CD4-positive, CD25-positive, alpha-beta regulatory T cell (primary cell): ENCODE measurements around the gene PODNL1. TPM values are rescaled to one million over a fixed set of nuclear protein-coding genes. Genes with fewer than 3 reads are reported as not detected.
A peak's percentile ranks its signal among the peaks of the same experiment; 100 is the strongest.

ENCODE experiments used
- ATAC-seq, 2 donors: fragments of 150-1000 bp; cut with Tn5 transposase; one replicate each; pipeline ENCODE4 v1.10.0; 2021; ENCODE audit warnings: low read depth in 2 of 2, moderate number of reproducible peaks in 2 of 2, moderate library complexity in 1 of 2
- DNase-seq, 3 donors: peaks; one replicate each; pipeline versions ENCODE4 v3.0.0 to v3.0.0-alpha.2; 2012 to 2022; ENCODE audit warnings: mixed read lengths in 1 of 3
- H3K27ac ChIP-seq: one replicate; pipeline ENCODE4 v1.7.0; 2013; ENCODE audit warnings: mild to moderate bottlenecking, low read length; ENCODE audit not compliant: insufficient read depth, poor library complexity, severe bottlenecking
- H3K27me3 ChIP-seq: one replicate; pipeline ENCODE4 v1.7.0; 2013; ENCODE audit warnings: low read length; ENCODE audit not compliant: control insufficient read depth, insufficient read depth
- H3K36me3 ChIP-seq: one replicate; pipeline ENCODE4 v1.7.0; 2013; ENCODE audit warnings: mild to moderate bottlenecking, low read length, moderate library complexity; ENCODE audit not compliant: control insufficient read depth, insufficient read depth
- H3K4me1 ChIP-seq: 2 replicates; pipeline ENCODE4 v1.7.0; 2013; ENCODE audit warnings: mild to moderate bottlenecking, low read length; ENCODE audit not compliant: insufficient read depth, control insufficient read depth, poor library complexity, severe bottlenecking
- H3K4me3 ChIP-seq: one replicate; pipeline ENCODE4 v1.7.0; 2013; ENCODE audit warnings: low read depth, mild to moderate bottlenecking, low read length, moderate library complexity
- H3K9me3 ChIP-seq, 2 experiments: 1 replicate in 1 of 2; 2 replicates in 1 of 2; pipeline ENCODE4 v1.7.0; 2013; ENCODE audit warnings: low read length in 2 of 2, mild to moderate bottlenecking in 1 of 2, moderate library complexity in 1 of 2; ENCODE audit not compliant: control insufficient read depth in 2 of 2
- H3K27ac Mint-ChIP-seq, 3 donors: one replicate each; pipeline ENCODE4 v1.8.0; 2020 to 2022; ENCODE audit warnings: mild to moderate bottlenecking in 3 of 3, mixed read lengths in 3 of 3, moderate library complexity in 2 of 3
- H3K27me3 Mint-ChIP-seq: one replicate; pipeline ENCODE4 v1.8.0; 2022; ENCODE audit warnings: mild to moderate bottlenecking, mixed read lengths
- H3K36me3 Mint-ChIP-seq: one replicate; pipeline ENCODE4 v1.8.0; 2020; ENCODE audit warnings: mixed read lengths
- H3K4me1 Mint-ChIP-seq, 4 donors: one replicate each; pipeline ENCODE4 v1.8.0; 2020 to 2022; ENCODE audit warnings: mixed read lengths in 4 of 4, mild to moderate bottlenecking in 1 of 4
- H3K4me3 Mint-ChIP-seq, 4 donors: one replicate each; pipeline ENCODE4 v1.8.0; 2020 to 2022; ENCODE audit warnings: mild to moderate bottlenecking in 4 of 4, mixed read lengths in 4 of 4, moderate library complexity in 3 of 4
- H3K9me3 Mint-ChIP-seq, 7 donors: one replicate each; pipeline ENCODE4 v1.8.0; 2020 to 2022; ENCODE audit warnings: mixed read lengths in 7 of 7, mild to moderate bottlenecking in 3 of 7, moderate library complexity in 2 of 7
- polyA plus RNA-seq, 4 donors: library from polyadenylated mRNA; unstranded; fragments of 300-500 nt; fragmentation: Illumina TruSeq; gene quantifications; one replicate each; pipeline ENCODE4 v1.2.3, GENCODE V29; 2021
- total RNA-seq: library from RNA; stranded (reverse); gene quantifications from one replicate; pipeline ENCODE4 v1.2.3, GENCODE V29; 2022

PODNL1 gene
- total and polyA plus RNA-seq, 5 donors from 2014 or later: 0.52 TPM; not detected in 4

- H3K27ac Mint-ChIP-seq: peak overlapping the region in 2 of 3 donors; percentile 84 to 86
- H3K4me1 ChIP-seq: peaks cover 16% of the 10 kb centered on the region
- peak overlapping the region; percentile 79 for H3K4me3 ChIP-seq
- DNase-seq: no peak
- peak overlapping the region; percentile 85 for H3K27ac ChIP-seq
- no peaks in the 10 kb centered on the region for H3K27me3 ChIP-seq
- no peaks in the 10 kb centered on the region for H3K36me3 Mint-ChIP-seq
- peak overlapping the region; percentile 81 to 92 (median 85) for H3K4me3 Mint-ChIP-seq
- no peak for ATAC-seq
- H3K4me1 Mint-ChIP-seq: peaks cover 0 to 29% (median 6%) of the 10 kb centered on the region in 4 donors
- H3K9me3 ChIP-seq: no peaks in the 10 kb centered on the region
- no peaks in the 10 kb centered on the region for H3K9me3 Mint-ChIP-seq
- H3K27me3 Mint-ChIP-seq: peaks cover 5% of the 10 kb centered on the region
- peaks cover 32% of the 10 kb centered on the region for H3K36me3 ChIP-seq
Observed at GRCh38 chr19:13952931-13953531, 14.8 kb upstream of the PODNL1 start.

- H3K4me1 Mint-ChIP-seq: peaks cover 0 to 29% (median 6%) of the 10 kb centered on the region in 4 donors
- H3K27me3 Mint-ChIP-seq: peaks cover 5% of the 10 kb centered on the region
- ATAC-seq (peak; percentile 99), DNase-seq (peak; percentile 98 to 100 (median 99))
- H3K9me3 Mint-ChIP-seq: no peaks in the 10 kb centered on the region
- H3K27ac Mint-ChIP-seq: peak within 1 kb of the TSS; percentile 88 to 96 (median 91)
- H3K4me3 Mint-ChIP-seq: peak within 1 kb of the TSS; percentile 92 to 100 (median 96)
- Histone ChIP-seq H3K27ac (peak within 1 kb of the TSS; percentile 85), H3K4me3 (peak within 1 kb of the TSS; percentile 79), H3K27me3 (no peaks in the 10 kb centered on the region), H3K4me1 (peaks cover 16% of the 10 kb centered on the region), H3K9me3 (no peaks in the 10 kb centered on the region), H3K36me3 (peaks cover 26% of the 10 kb centered on the region)
- no peaks in the 10 kb centered on the region for H3K36me3 Mint-ChIP-seq
Observed at GRCh38 chr19:13952154-13952930, 14.1 kb upstream of the PODNL1 start, which contains the start of gene DCAF15. Gene DCAF15, plus strand, starts transcription at chr19:13952509. Its CDS starts 4 bp downstream, at chr19:13952513.

GRCh38 chr19:13951799-13952153 lies 13.6 kb upstream of the PODNL1 start:
- no peak for ATAC-seq
- no peaks in the 10 kb centered on the region for H3K9me3 ChIP-seq
- DNase-seq: no peak
- no peaks in the 10 kb centered on the region for H3K9me3 Mint-ChIP-seq
- peaks cover 5% of the 10 kb centered on the region for H3K27me3 Mint-ChIP-seq
- H3K4me3 ChIP-seq: peak overlapping the region; percentile 67
- H3K4me1 ChIP-seq: peaks cover 16% of the 10 kb centered on the region
- H3K27me3 ChIP-seq: no peaks in the 10 kb centered on the region
- no peaks in the 10 kb centered on the region for H3K36me3 Mint-ChIP-seq
- peak overlapping the region; percentile 85 for H3K27ac ChIP-seq
- peaks cover 0 to 27% (median 4%) of the 10 kb centered on the region in 4 donors for H3K4me1 Mint-ChIP-seq
- H3K4me3 Mint-ChIP-seq: peak overlapping the region; percentile 92 to 100 (median 96)
- H3K36me3 ChIP-seq: peaks cover 22% of the 10 kb centered on the region
- peak overlapping the region in 2 of 3 donors; percentile 88 to 96 for H3K27ac Mint-ChIP-seq

- peak overlapping the region in 1 of 4 donors; percentile 27 for H3K4me3 Mint-ChIP-seq
- ATAC-seq (no peak), DNase-seq (no peak)
- peaks cover 15% of the 10 kb centered on the region for H3K36me3 ChIP-seq
- H3K4me3 ChIP-seq: no peak overlapping the region
- H3K9me3 ChIP-seq: no peaks in the 10 kb centered on the region
- no peaks in the 10 kb centered on the region for H3K9me3 Mint-ChIP-seq
- peaks cover 16% of the 10 kb centered on the region for H3K4me1 ChIP-seq
- peaks cover 5% of the 10 kb centered on the region for H3K27me3 Mint-ChIP-seq
- H3K27me3 ChIP-seq: no peaks in the 10 kb centered on the region
- H3K36me3 Mint-ChIP-seq: no peaks in the 10 kb centered on the region
- H3K27ac ChIP-seq: no peak overlapping the region
- H3K4me1 Mint-ChIP-seq: peaks cover 0 to 27% (median 4%) of the 10 kb centered on the region in 4 donors
- peak overlapping the region in 1 of 3 donors; percentile 88 for H3K27ac Mint-ChIP-seq
Observed at GRCh38 chr19:13951043-13951442, 12.8 kb upstream of the PODNL1 start.

- Histone ChIP-seq H3K4me1 (no peaks in the 10 kb centered on the region), H3K9me3 (peaks cover 4 to 6% of the 10 kb centered on the region in 2 experiments), H3K4me3 (no peak overlapping the region), H3K36me3 (no peaks in the 10 kb centered on the region), H3K27me3 (no peaks in the 10 kb centered on the region), H3K27ac (no peak overlapping the region)
- peaks cover 0 to 5% (median 0%) of the 10 kb centered on the region in 7 donors for H3K9me3 Mint-ChIP-seq
- DNase-seq (no peak), ATAC-seq (no peak)
- H3K36me3 Mint-ChIP-seq: no peaks in the 10 kb centered on the region
- H3K4me3 Mint-ChIP-seq: no peak overlapping the region
- no peaks in the 10 kb centered on the region for H3K27me3 Mint-ChIP-seq
- H3K27ac Mint-ChIP-seq: no peak overlapping the region
- no peaks in the 10 kb centered on the region for H3K4me1 Mint-ChIP-seq
Observed at GRCh38 chr19:13946414-13946813, 8.2 kb upstream of the PODNL1 start.

- Mint-ChIP-seq H3K4me1 (peaks cover 0 to 2% (median 0%) of the 10 kb centered on the region in 4 donors), H3K27ac (no peak overlapping the region), H3K9me3 (peaks cover 0 to 5% (median 0%) of the 10 kb centered on the region in 7 donors), H3K4me3 (no peak overlapping the region), H3K27me3 (peaks cover 5% of the 10 kb centered on the region), H3K36me3 (no peaks in the 10 kb centered on the region)
- Histone ChIP-seq H3K27ac (no peak overlapping the region), H3K27me3 (peaks cover 2% of the 10 kb centered on the region), H3K4me1 (no peaks in the 10 kb centered on the region), H3K4me3 (no peak overlapping the region), H3K36me3 (no peaks in the 10 kb centered on the region), H3K9me3 (peaks cover 4 to 6% of the 10 kb centered on the region in 2 experiments)
- ATAC-seq (no peak), DNase-seq (no peak)
Observed at GRCh38 chr19:13942023-13942684, 3.9 kb upstream of the PODNL1 start.

GRCh38 chr19:13937479-13938300 lies 527 bp downstream of the PODNL1 start:
- Histone ChIP-seq H3K27me3 (peaks cover 2% of the 10 kb centered on the region), H3K9me3 (peaks cover 4 to 6% of the 10 kb centered on the region in 2 experiments), H3K4me1 (no peaks in the 10 kb centered on the region), H3K27ac (no peak overlapping the region), H3K36me3 (no peaks in the 10 kb centered on the region), H3K4me3 (no peak overlapping the region)
- Mint-ChIP-seq H3K4me3 (no peak overlapping the region), H3K36me3 (no peaks in the 10 kb centered on the region), H3K27me3 (peaks cover 10% of the 10 kb centered on the region), H3K27ac (no peak overlapping the region), H3K4me1 (peaks cover 0 to 11% (median 3%) of the 10 kb centered on the region in 4 donors), H3K9me3 (peaks cover 0 to 5% (median 0%) of the 10 kb centered on the region in 7 donors)
- ATAC-seq (no peak), DNase-seq (no peak)
